RWPE2 (cell line): ENCODE data around the gene LNP1.

ENCODE experiments used
- ATAC-seq: fragments of 200-7000 bp; cut with Tn5 transposase; 3 replicates; pipeline ENCODE4 v1.9.1; 2021; ENCODE audit warnings: low read depth
- DNase-seq: peaks from one replicate; pipeline ENCODE4 v3.0.0-alpha.2; 2020; ENCODE audit warnings: low spot score
- H3K27ac ChIP-seq: fragments of 450-650 bp; 2 replicates; pipeline ENCODE4 v1.5.1; 2017; ENCODE audit warnings: mild to moderate bottlenecking; ENCODE audit not compliant: poor library complexity, severe bottlenecking
- H3K27me3 ChIP-seq: fragments of 250-450 bp; sonication (Bioruptor Pico); 2 replicates; pipeline ENCODE4 v1.5.1; 2021; ENCODE audit warnings: mild to moderate bottlenecking, moderate library complexity; ENCODE audit not compliant: insufficient read depth, poor library complexity, severe bottlenecking
- H3K36me3 ChIP-seq: fragments of 250-450 bp; sonication (Bioruptor Pico); 2 replicates; pipeline ENCODE4 v1.5.1; 2020; ENCODE audit warnings: low read depth, mild to moderate bottlenecking, moderate library complexity
- H3K4me1 ChIP-seq: fragments of 250-450 bp; sonication (Bioruptor Pico); 2 replicates; pipeline ENCODE4 v1.5.1; 2021; ENCODE audit warnings: mild to moderate bottlenecking, moderate library complexity; ENCODE audit not compliant: insufficient read depth, poor library complexity, severe bottlenecking
- H3K4me3 ChIP-seq: fragments of 250-450 bp; sonication (Bioruptor Pico); 2 replicates; pipeline ENCODE4 v1.5.1; 2021; ENCODE audit warnings: mild to moderate bottlenecking, moderate library complexity; ENCODE audit not compliant: severe bottlenecking
- H3K9me3 ChIP-seq: fragments of 250-450 bp; sonication (Bioruptor Pico); 2 replicates; pipeline ENCODE4 v1.5.1; 2021; ENCODE audit warnings: mild to moderate bottlenecking, moderate library complexity; ENCODE audit not compliant: severe bottlenecking
- TF ChIP-seq, protein P1 (sequence below): fragments of 450-650 bp; IDR thresholded peaks from one replicate; pipeline ENCODE4 v1.5.1; 2017; ENCODE audit warnings: mild to moderate bottlenecking, moderate library complexity; ENCODE audit not compliant: poor library complexity, severe bottlenecking

Gene LNP1

DNA sequence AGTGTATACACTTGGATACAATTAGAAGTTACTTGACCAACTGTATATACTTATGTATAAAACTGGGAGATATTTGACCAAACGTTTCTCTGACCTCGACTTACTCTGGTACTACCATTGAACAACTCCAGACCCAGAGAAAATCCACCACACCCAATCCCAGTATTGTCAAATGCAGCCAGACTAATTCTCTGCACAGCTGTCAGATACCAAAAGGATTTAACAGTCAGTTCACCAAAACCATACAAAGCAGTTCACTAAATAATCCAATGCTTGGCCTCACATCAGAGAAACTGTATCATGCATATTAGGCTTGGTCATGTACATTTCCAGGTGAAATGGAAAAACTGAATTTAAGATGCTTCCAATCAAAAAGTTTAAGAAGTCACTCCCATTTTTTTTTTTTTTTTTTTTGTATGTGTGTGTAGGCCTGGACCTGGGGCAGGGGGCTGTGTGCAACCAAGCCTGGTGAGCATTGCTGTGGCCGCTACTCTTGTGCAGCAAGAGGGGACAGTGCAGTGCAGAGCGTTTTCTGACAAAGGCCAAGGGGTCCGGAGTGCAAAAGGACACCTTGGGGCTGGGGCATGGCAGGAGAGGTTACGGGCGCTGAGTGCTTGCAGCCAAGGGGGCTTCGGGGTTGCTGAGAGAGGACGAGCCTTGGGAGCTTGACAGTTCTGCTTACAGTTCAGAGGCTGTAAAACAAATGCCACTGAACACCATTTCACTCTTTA lies 1.8 kb upstream of the LNP1 start:
- TF ChIP-seq, protein P1, sequence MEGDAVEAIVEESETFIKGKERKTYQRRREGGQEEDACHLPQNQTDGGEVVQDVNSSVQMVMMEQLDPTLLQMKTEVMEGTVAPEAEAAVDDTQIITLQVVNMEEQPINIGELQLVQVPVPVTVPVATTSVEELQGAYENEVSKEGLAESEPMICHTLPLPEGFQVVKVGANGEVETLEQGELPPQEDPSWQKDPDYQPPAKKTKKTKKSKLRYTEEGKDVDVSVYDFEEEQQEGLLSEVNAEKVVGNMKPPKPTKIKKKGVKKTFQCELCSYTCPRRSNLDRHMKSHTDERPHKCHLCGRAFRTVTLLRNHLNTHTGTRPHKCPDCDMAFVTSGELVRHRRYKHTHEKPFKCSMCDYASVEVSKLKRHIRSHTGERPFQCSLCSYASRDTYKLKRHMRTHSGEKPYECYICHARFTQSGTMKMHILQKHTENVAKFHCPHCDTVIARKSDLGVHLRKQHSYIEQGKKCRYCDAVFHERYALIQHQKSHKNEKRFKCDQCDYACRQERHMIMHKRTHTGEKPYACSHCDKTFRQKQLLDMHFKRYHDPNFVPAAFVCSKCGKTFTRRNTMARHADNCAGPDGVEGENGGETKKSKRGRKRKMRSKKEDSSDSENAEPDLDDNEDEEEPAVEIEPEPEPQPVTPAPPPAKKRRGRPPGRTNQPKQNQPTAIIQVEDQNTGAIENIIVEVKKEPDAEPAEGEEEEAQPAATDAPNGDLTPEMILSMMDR, result no peak
- H3K27me3 ChIP-seq, result no peaks in the 10 kb centered on the region
- H3K4me3 ChIP-seq, result peak overlapping the region; percentile 58
- H3K27ac ChIP-seq, result no peak overlapping the region
- ATAC-seq (no peak), DNase-seq (no peak)
- peaks cover 11% of the 10 kb centered on the region for H3K4me1 ChIP-seq
- H3K36me3 ChIP-seq, result peaks cover 2% of the 10 kb centered on the region
- H3K9me3 ChIP-seq, result no peaks in the 10 kb centered on the region

DNA sequence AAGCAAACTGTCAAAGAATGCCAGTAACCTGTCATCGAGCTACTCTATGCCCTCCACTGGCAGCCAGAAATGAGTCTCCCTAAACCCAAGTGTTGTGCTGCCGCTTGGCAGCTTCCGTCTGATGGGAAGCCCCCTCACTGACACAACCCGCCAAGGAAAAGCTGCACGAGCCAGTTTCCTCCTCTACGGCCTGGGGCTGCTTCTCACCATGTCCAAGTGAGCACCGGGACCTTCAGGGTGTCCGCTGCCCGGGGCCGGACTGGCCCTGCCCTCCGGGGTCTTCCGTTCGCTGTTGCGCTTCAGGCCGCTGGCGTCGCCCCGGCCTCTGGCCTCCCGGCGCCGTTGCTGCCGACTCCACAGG lies 940 bp upstream of the LNP1 start:
- no peaks in the 10 kb centered on the region for H3K27me3 ChIP-seq
- peaks cover 2% of the 10 kb centered on the region for H3K36me3 ChIP-seq
- H3K4me1 ChIP-seq, result peaks cover 11% of the 10 kb centered on the region
- peak overlapping the region; percentile 58 for H3K4me3 ChIP-seq
- ATAC-seq, result peak; percentile 9
- TF ChIP-seq, protein P1, result no peak
- DNase-seq, result no peak
- peak overlapping the region; percentile 69 for H3K27ac ChIP-seq
- H3K9me3 ChIP-seq, result no peaks in the 10 kb centered on the region

DNA sequence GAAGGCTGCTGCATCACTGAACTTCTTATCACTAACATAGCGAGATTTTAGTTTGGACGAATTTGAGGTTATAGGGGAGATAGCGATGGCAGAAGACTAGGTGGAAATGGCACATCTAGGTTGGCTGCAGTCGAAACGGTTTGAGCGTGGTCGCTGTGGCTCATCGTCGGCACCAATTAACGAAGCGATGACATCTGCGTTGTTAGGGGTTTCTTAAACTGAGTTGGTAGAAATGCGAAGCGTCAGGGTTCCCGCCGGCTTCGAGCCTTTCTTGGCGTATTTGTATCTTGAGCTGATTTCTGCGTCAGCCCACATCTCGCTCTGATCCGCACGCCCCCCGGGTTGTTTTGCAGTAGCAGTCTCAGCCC lies 319 bp downstream of the LNP1 start:
- Histone ChIP-seq H3K9me3 (no peaks in the 10 kb centered on the region), H3K4me3 (peak overlapping the region; percentile 58), H3K4me1 (peaks cover 11% of the 10 kb centered on the region), H3K27me3 (no peaks in the 10 kb centered on the region), H3K36me3 (peaks cover 2% of the 10 kb centered on the region), H3K27ac (peak overlapping the region; percentile 69)
- TF ChIP-seq, protein P1, result no peak
- peak; percentile 10 for ATAC-seq
- DNase-seq, result no peak

DNA sequence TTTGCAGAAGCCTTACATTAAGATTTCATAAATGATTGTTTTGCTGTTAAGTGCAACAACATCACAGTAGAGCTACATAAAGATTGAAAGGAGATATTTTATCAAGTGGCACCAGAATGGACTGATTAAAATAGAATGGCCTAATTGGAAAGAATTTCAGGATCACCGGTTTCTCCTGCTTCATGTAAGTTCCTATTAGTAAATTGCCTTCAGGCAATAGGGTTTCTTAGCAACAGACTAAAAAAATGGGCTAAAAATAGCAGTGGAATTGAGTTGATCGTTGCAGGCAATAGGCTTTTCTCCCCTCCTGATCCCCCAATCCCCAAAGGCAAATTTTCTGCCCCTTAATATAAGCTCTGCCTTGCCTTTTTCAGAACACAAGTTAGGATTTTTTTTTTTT lies 917 bp downstream of the LNP1 start:
- Histone ChIP-seq H3K27ac (peak overlapping the region; percentile 69), H3K36me3 (peaks cover 6% of the 10 kb centered on the region), H3K4me3 (peak overlapping the region; percentile 58), H3K4me1 (peaks cover 6% of the 10 kb centered on the region), H3K9me3 (no peaks in the 10 kb centered on the region), H3K27me3 (no peaks in the 10 kb centered on the region)
- DNase-seq (no peak), ATAC-seq (no peak)
- TF ChIP-seq, protein P1, result no peak

DNA sequence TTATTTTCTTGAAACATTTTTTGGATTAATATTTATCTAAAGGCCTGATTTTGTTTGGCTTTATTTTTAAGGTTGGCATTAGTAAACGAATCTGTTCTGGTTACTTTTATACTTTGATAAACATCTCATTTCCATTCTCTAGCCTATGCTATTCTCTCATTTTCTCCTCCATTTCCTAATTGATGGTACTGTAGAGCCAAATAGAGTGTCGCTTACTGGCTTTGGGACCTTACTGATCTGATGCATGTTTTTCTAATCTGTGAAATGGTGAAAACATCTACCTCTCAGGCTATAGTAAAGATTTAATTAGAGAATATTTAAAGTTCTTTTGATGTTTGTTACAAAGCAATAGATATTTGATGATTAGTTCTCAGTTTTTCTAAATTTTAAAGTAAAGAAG lies 1.6 kb downstream of the LNP1 start:
- no peak for DNase-seq
- peaks cover 7% of the 10 kb centered on the region for H3K36me3 ChIP-seq
- H3K27me3 ChIP-seq, result no peaks in the 10 kb centered on the region
- ATAC-seq, result no peak
- H3K27ac ChIP-seq, result peak overlapping the region; percentile 69
- H3K4me3 ChIP-seq, result peak overlapping the region; percentile 58
- TF ChIP-seq, protein P1, result no peak
- H3K9me3 ChIP-seq, result no peaks in the 10 kb centered on the region
- H3K4me1 ChIP-seq, result peaks cover 6% of the 10 kb centered on the region
